ENCODE measurements around the gene PGGHG.

GRCh38 chr11:313304-313786 is 24.4 kb downstream of the PGGHG start:
- TF ChIP-seq CTCF (IDR thresholded peaks at IDR 0.05) = no peak
- no peak for TF ChIP-seq POLR2A (IDR thresholded peaks at IDR 0.05)
